Activated CD4-positive, alpha-beta T cell treated with anti-CD3 and anti-CD28 coated beads for 36 hours (primary cell): ENCODE data around the gene BRME1. TPM values are rescaled to one million over a fixed set of nuclear protein-coding genes. Genes with fewer than 3 reads are reported as not detected.

Experiments
- ATAC-seq: fragments of 200-7000 bp; cut with Tn5 transposase; one replicate; pipeline ENCODE4 v1.10.0; 2021; ENCODE audit warnings: mild to moderate bottlenecking, moderate library complexity
- CTCF ChIA-PET: fragments of 350-600 bp; sonication (Branson Sonifier 250); formaldehyde crosslinking; loops from one replicate; lab custom pipeline; 2021; ENCODE audit warnings: antibody characterized with exemption; lab: Charles Lee
- POLR2A ChIA-PET: fragments of 350-600 bp; sonication (Branson Sonifier 250); formaldehyde crosslinking; loops from one replicate; lab custom pipeline; 2021; ENCODE audit warnings: antibody characterized with exemption, inconsistent platforms; lab: Charles Lee
- DNase-seq: peaks from one replicate; pipeline ENCODE4 v3.0.0-alpha.2; 2020
- H3K27ac Mint-ChIP-seq: one replicate; pipeline ENCODE4 v1.8.0; 2021; ENCODE audit warnings: mixed read lengths
- H3K27me3 Mint-ChIP-seq: one replicate; pipeline ENCODE4 v1.8.0; 2021; ENCODE audit warnings: mixed read lengths
- H3K36me3 Mint-ChIP-seq: one replicate; pipeline ENCODE4 v1.8.0; 2021; ENCODE audit warnings: low read depth, mixed read lengths
- H3K4me1 Mint-ChIP-seq: one replicate; pipeline ENCODE4 v1.8.0; 2021; ENCODE audit warnings: mixed read lengths
- H3K4me3 Mint-ChIP-seq: one replicate; pipeline ENCODE4 v1.8.0; 2021; ENCODE audit warnings: mild to moderate bottlenecking, moderate library complexity, mixed read lengths
- H3K9me3 Mint-ChIP-seq: one replicate; pipeline ENCODE4 v1.8.0; 2021; ENCODE audit warnings: low read depth, mixed read lengths
- intact Hi-C, 2 experiments: fragments of 100-400 bp; cut with DNase I in 1 of 2; cut with micrococcal nuclease in 1 of 2; formaldehyde crosslinking; loops; one replicate each; pipeline versions ENCODE4 v1.14.2 to v1.15.1; 2022 to 2024; cut with DNase I, micrococcal nuclease
- total RNA-seq, 2 experiments: library from RNA; stranded (reverse); gene quantifications; one replicate each; pipeline ENCODE4 v1.2.3, GENCODE V29; 2021

BRME1 gene
- total RNA-seq, 2 experiments from 2014 or later: 5.3 to 5.5 TPM

GRCh38 chr19:13937479-13938300 is 31.8 kb upstream of the BRME1 start:
- CTCF ChIA-PET: no interaction called here
- Mint-ChIP-seq H3K27ac (no peak overlapping the region), H3K36me3 (no peaks in the 10 kb centered on the region), H3K27me3 (peaks cover 6% of the 10 kb centered on the region), H3K4me1 (peaks cover 1% of the 10 kb centered on the region), H3K9me3 (no peaks in the 10 kb centered on the region), H3K4me3 (no peak overlapping the region)
- ATAC-seq: no peak
- DNase-seq: no peak
- POLR2A ChIA-PET: no interaction called here
- intact Hi-C loops: no loop called here

GRCh38 chr19:13935765-13936510 is 30.0 kb upstream of the BRME1 start:
- intact Hi-C loops: no loop called here
- ChIA-PET POLR2A (interaction anchor here (0.6 kb wide), 2 partner anchors 11 to 26 kb away, joined by 4 to 9 read pairs; no protein-coding TSS in a partner anchor), CTCF (no interaction called here)
- DNase-seq (no peak), ATAC-seq (no peak)
- peaks cover 6% of the 10 kb centered on the region for H3K27me3 Mint-ChIP-seq
- H3K27ac Mint-ChIP-seq: no peak overlapping the region
- no peaks in the 10 kb centered on the region for H3K9me3 Mint-ChIP-seq
- no peaks in the 10 kb centered on the region for H3K36me3 Mint-ChIP-seq
- H3K4me3 Mint-ChIP-seq: no peak overlapping the region
- H3K4me1 Mint-ChIP-seq: peaks cover 1% of the 10 kb centered on the region

GRCh38 chr19:13934785-13935109 is 28.8 kb upstream of the BRME1 start:
- Mint-ChIP-seq H3K36me3 (no peaks in the 10 kb centered on the region), H3K27me3 (peaks cover 6% of the 10 kb centered on the region), H3K9me3 (no peaks in the 10 kb centered on the region), H3K4me1 (peaks cover 1% of the 10 kb centered on the region), H3K4me3 (no peak overlapping the region), H3K27ac (no peak overlapping the region)
- intact Hi-C loops: no loop called here
- ChIA-PET CTCF (no interaction called here), POLR2A (no interaction called here)
- no peak for DNase-seq
- ATAC-seq: no peak

GRCh38 chr19:13932911-13933393 is 27.0 kb upstream of the BRME1 start:
- DNase-seq (no peak), ATAC-seq (no peak)
- no peak overlapping the region for H3K4me3 Mint-ChIP-seq
- peaks cover 1% of the 10 kb centered on the region for H3K4me1 Mint-ChIP-seq
- no peaks in the 10 kb centered on the region for H3K9me3 Mint-ChIP-seq
- POLR2A ChIA-PET: interaction anchor here (0.6 kb wide), 1 partner anchor 9 kb away, joined by 3 read pairs; no protein-coding TSS in a partner anchor
- no peak overlapping the region for H3K27ac Mint-ChIP-seq
- H3K27me3 Mint-ChIP-seq: peaks cover 6% of the 10 kb centered on the region
- peaks cover 4% of the 10 kb centered on the region for H3K36me3 Mint-ChIP-seq
- intact Hi-C loops: no loop called here
- CTCF ChIA-PET: interaction anchor here (0.6 kb wide), 2 partner anchors 140 to 159 kb away, joined by 3 read pairs; partner anchors contain the start of gene C19orf53

- Mint-ChIP-seq H3K27ac (no peak overlapping the region), H3K4me3 (no peak overlapping the region), H3K36me3 (peaks cover 6% of the 10 kb centered on the region), H3K9me3 (no peaks in the 10 kb centered on the region), H3K27me3 (peaks cover 3% of the 10 kb centered on the region), H3K4me1 (peaks cover 1% of the 10 kb centered on the region)
- ChIA-PET POLR2A (interaction anchor here (0.6 kb wide), 1 partner anchor 86 kb away, joined by 3 read pairs; no protein-coding TSS in a partner anchor), CTCF (interaction anchor here (0.6 to 1.5 kb wide), 3 partner anchors 9 to 158 kb away, joined by 3 to 4 read pairs (median 3); partner anchors contain the start of gene C19orf53)
- ATAC-seq: no peak
- intact Hi-C loops: no loop called here
- no peak for DNase-seq
Measured at GRCh38 chr19:13932149-13932637, 26.3 kb upstream of the BRME1 start.

- ChIA-PET CTCF (interaction anchor here (1.5 kb wide), 1 partner anchor 9 kb away, joined by 4 read pairs; no protein-coding TSS in a partner anchor), POLR2A (interaction anchor here (0.6 kb wide), 1 partner anchor 87 kb away, joined by 3 read pairs; no protein-coding TSS in a partner anchor)
- DNase-seq (no peak), ATAC-seq (no peak)
- Mint-ChIP-seq H3K27me3 (peaks cover 3% of the 10 kb centered on the region), H3K9me3 (no peaks in the 10 kb centered on the region), H3K4me3 (no peak overlapping the region), H3K4me1 (peaks cover 1% of the 10 kb centered on the region), H3K27ac (no peak overlapping the region), H3K36me3 (peaks cover 7% of the 10 kb centered on the region)
- intact Hi-C loops: no loop called here
Measured at GRCh38 chr19:13931391-13932148, 25.7 kb upstream of the BRME1 start.

GRCh38 chr19:13930402-13930801 is 24.5 kb upstream of the BRME1 start:
- Mint-ChIP-seq H3K4me1 (peaks cover 1% of the 10 kb centered on the region), H3K9me3 (no peaks in the 10 kb centered on the region), H3K36me3 (peaks cover 8% of the 10 kb centered on the region), H3K4me3 (no peak overlapping the region), H3K27ac (no peak overlapping the region), H3K27me3 (peaks cover 3% of the 10 kb centered on the region)
- POLR2A ChIA-PET: no interaction called here
- intact Hi-C loops: no loop called here
- no peak for DNase-seq
- ATAC-seq: no peak
- CTCF ChIA-PET: interaction anchor here (1.5 kb wide), 1 partner anchor 10 kb away, joined by 4 read pairs; no protein-coding TSS in a partner anchor

- Mint-ChIP-seq H3K27me3 (peaks cover 3% of the 10 kb centered on the region), H3K4me3 (no peak overlapping the region), H3K36me3 (peaks cover 9% of the 10 kb centered on the region), H3K4me1 (peaks cover 1% of the 10 kb centered on the region), H3K9me3 (no peaks in the 10 kb centered on the region), H3K27ac (no peak overlapping the region)
- CTCF ChIA-PET: no interaction called here
- POLR2A ChIA-PET: no interaction called here
- intact Hi-C loops: no loop called here
- ATAC-seq: no peak
- no peak for DNase-seq
Measured at GRCh38 chr19:13929956-13930355, 24.0 kb upstream of the BRME1 start.

GRCh38 chr19:13929340-13929739 is 23.4 kb upstream of the BRME1 start:
- DNase-seq: no peak
- intact Hi-C loops: no loop called here
- Mint-ChIP-seq H3K4me3 (no peak overlapping the region), H3K36me3 (peaks cover 9% of the 10 kb centered on the region), H3K27ac (no peak overlapping the region), H3K4me1 (peaks cover 1% of the 10 kb centered on the region), H3K9me3 (no peaks in the 10 kb centered on the region), H3K27me3 (peaks cover under 1% of the 10 kb centered on the region)
- ChIA-PET POLR2A (interaction anchor here (0.6 kb wide), 1 partner anchor 23 kb away, joined by 3 read pairs; the partner anchor contains the start of gene DCAF15), CTCF (no interaction called here)
- ATAC-seq: no peak

GRCh38 chr19:13926715-13927114 is 20.8 kb upstream of the BRME1 start:
- Mint-ChIP-seq H3K27ac (no peak overlapping the region), H3K4me1 (no peaks in the 10 kb centered on the region), H3K9me3 (no peaks in the 10 kb centered on the region), H3K4me3 (no peak overlapping the region), H3K36me3 (peaks cover 26% of the 10 kb centered on the region), H3K27me3 (no peaks in the 10 kb centered on the region)
- ATAC-seq: no peak
- intact Hi-C loops: no loop called here
- CTCF ChIA-PET: interaction anchor here (1.2 to 1.8 kb wide), 2 partner anchors 60 to 132 kb away, joined by 3 to 4 read pairs; no protein-coding TSS in a partner anchor
- no peak for DNase-seq
- POLR2A ChIA-PET: no interaction called here
